Activated effector memory CD4-positive, alpha-beta T cell treated with anti-CD3 and anti-CD28 coated beads, Interleukin-2, amount 50 U/mL, for 16 hours (primary cell): ENCODE data around the gene NHS.

Experiments
- DNase-seq: peaks from one replicate; pipeline ENCODE4 v3.0.0-alpha.2; 2020

Gene NHS

DNA sequence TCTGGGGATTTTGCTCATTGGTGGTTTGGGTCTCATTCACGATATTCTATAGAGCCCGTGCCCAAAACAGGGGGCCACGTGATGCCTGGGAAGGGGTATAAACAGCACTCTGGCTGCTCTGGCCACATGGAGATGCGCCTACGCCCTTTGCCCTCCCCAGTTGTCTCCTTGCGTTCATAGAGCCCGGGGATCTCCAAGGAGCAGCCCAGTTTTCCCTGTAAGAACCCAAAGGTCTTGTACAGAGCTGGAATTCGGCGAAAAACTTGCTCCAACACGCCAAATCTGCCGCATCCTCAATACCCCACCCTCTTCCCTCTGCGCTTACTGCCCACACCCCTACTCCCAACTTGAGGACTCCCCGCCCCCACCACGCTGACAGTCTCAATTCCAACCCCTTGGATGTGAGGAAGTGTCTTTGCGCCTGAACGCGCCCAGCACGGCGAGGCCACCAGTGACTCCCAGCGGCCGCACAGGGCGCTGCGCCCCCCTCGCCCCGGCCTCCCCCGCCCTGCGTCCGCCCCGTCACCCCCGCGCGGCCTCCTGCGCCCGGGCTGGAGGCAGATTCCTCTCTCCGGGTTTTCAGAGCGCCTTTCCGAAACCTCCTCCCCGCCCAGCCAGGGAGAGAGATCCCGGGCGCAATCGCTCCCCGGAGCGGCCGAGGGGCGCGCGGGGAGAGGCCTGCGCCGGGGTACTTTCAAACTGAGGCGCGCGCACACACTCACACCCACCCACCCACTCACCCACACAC lies at the start of gene NHS:
Gene NHS, plus strand, starts transcription at position 582 of the 748 bp plus-strand sequence. CDS start 558 bp downstream, outside the sequence.
- no peak for DNase-seq

DNA sequence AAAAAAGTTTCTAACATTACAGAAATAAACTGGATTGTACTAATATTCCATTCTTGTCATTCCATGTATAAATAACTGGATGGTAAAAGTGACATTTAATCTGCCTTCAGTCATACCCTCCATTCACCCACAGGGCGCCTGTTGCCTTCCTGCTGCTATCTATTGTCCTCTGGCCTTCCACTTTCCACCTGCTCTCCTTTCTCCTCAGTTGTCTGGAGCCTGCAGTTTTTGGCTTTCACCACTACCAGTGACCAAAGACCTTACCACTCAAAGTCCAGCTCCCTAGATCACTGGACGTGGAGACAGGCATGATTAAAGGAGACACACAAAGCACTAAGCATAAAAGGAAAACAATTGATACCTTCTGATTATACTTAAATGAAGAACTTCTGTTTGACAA lies 46.2 kb upstream of the NHS start:
- no peak for DNase-seq

DNA sequence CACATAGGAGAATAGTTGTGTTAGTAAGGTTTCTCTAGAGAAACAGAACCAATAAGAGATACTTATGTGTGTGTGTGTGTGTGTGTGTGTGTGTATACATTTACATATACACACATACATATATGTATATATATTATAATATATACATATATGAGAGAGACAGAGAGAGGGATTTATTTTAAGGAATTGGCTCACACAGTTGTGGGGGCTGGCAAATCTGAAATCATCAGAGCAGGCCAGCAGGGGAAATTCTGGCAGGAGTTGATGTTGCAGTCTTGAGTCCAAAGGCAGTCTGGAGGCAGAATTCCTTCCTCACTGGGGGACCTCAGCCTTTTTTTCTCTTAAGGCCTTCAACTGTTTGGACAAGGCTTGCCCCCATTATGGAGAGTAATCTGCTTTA lies 38.6 kb upstream of the NHS start:
- DNase-seq = no peak

DNA sequence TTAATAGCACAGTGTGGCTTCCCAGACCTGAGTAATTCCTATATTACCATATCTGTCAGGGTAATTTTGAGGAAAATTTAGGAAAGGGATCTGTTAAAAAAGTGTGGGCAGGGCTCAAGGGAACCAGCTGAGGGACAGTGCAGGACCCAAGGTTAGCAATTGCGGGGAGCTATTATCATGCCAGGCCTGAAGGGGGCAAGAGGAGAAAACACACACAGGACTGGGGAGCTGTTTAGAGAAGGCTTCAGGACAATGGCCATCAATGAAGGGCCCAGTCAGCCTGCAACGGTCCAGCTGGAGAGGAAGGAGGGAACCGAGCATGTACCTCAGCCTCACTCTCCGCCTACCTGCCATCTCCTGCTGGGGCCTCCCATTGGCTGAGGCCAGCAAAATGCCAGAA lies 19.0 kb upstream of the NHS start:
- DNase-seq = no peak

DNA sequence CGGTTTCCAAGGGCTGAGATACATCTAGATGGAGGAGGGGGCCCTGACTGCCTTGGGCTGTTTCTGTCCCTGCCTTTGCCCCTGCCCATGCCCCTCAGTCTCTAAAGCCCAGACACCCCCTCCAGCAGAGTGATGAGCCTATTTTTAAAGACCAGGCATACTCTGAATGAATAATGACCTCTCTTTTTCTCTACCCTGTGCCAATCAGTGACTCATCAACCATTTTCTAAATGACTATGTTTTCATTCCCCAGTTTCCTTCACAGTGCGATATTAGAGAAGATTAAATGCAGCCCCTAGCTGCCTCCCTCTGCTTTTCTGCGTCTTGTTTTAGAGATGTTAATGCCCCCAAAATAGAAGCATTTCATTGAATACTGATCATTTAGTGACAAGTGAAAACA lies 15.5 kb upstream of the NHS start:
- no peak for DNase-seq

DNA sequence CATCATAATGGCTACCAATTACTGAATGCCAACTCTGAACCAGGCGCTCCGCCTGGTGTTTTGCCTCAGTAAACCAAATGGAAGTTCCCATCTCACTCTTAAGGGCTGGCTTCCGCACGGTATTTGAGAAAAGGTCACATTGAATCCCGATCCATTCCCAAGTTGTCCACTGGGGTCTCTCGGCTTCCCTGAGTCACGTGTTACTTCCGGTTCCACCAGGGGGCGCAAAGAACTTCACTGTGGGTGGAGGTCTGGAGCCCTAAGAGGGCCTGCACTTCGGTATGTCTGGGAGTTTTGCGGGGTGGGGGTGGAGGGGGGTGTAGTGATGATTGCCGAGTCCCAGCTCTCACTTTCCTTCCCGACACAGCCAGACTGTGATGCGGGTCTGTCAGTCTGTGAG lies 13.4 kb upstream of the NHS start:
- DNase-seq = no peak

DNA sequence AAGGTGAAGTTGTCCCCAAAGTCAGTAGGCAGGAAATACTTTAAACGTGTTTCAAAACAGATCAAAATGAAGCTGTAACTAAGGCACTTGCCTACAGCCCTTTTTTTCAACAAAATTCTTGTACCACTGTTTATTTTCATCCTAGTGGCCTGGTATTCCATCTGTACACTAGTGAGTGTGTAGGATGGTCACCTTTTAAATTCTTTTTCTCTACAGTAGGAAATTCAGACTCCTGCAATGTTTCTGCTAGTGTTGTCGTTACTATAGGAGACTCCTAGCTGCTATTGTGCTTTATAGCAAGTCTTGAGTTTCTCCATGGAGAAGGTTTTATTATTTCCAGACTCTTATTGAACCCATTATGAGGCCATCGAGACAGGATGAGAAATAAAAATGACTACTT lies 7.0 kb upstream of the NHS start:
- DNase-seq = no peak

DNA sequence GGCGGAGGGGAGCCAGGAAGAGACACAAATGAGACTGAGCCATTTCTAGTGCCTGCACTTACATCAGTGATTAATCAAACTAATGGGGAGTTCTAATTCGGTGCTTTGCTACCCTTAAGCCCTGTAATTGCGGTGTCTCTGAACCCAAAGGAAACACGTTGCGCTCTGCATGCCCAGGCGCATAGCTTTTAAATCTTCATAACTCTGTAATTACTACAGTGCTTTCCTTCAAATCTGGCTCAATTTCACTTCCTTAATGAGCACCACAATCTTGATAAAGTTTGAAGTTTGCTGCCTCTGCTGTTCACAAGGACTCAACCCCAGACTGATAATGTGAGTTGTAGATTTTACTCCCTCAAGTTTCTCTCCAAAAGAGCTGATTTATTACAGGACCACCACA lies 5.7 kb upstream of the NHS start:
- DNase-seq = no peak

DNA sequence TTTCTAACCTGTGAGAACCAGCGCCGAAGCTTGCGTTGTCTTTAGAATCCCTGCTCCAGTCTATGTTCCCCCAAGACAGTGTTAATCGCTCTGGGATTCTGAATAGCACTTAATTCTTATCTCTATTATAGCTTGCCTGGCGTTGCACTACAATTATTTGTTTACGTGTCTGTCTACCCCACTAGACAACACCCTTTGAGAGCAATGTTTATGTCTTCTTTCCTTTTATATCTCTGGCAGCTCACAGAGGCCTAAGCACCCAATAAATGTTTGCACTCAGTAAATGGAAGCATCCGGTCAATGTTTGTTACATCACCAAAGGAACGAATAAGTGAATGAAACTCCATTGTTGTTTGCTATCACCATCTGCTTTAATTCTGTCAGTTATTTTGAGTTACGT lies 4.8 kb upstream of the NHS start:
- DNase-seq = no peak

DNA sequence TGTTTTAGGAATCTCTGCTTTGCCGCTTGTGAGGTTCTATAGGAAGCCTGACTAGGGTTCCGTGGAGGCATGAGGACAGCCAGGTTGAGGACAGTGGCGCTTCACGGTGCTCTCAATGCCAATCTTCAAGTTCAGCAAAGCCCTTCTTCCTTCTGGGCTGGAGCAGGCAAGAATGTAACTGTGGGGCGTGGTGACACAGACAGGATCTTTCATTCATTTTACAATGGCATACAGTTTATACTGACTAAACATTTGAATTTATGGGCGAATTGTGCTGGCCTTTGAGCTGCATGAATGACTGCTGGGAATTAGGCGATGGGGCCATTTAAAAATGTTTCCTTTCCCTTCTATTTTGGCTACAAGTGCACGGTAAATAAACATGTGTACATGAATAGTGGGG lies 2.9 kb upstream of the NHS start:
- no peak for DNase-seq

DNA sequence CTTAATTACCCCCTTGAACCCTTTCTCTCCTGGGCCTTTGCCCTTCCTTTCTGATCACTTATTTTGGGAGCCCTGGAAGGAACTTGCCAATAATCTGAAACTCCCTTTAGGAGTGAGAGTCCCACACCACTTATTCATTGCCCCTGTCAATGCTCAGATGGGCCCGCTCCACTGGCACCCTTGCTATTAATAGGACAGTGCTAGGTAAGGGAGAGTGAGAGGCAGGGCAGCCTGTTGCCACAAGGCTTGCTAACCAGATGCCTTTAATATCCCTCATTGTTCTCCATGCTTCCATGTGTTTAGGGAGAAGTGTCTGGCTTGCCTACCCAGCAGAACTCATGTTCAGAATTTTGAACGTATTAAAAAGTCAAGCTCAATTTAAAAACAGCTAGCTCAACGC lies 1.7 kb upstream of the NHS start:
- DNase-seq = no peak

DNA sequence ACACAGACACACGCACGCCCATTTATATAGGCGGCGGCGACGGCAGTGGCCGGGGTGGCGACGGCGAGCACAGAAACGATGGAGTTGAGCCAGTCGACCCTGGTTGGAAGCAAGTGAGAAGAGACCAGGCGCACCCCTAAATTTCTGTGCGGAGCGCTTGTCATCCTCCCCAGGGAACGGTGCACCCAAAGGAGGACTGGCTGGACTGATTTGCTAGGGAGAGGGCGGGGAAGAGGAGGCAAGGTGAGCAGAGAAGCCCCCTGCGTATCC lies 302 bp downstream of the NHS start:
- no peak for DNase-seq

DNA sequence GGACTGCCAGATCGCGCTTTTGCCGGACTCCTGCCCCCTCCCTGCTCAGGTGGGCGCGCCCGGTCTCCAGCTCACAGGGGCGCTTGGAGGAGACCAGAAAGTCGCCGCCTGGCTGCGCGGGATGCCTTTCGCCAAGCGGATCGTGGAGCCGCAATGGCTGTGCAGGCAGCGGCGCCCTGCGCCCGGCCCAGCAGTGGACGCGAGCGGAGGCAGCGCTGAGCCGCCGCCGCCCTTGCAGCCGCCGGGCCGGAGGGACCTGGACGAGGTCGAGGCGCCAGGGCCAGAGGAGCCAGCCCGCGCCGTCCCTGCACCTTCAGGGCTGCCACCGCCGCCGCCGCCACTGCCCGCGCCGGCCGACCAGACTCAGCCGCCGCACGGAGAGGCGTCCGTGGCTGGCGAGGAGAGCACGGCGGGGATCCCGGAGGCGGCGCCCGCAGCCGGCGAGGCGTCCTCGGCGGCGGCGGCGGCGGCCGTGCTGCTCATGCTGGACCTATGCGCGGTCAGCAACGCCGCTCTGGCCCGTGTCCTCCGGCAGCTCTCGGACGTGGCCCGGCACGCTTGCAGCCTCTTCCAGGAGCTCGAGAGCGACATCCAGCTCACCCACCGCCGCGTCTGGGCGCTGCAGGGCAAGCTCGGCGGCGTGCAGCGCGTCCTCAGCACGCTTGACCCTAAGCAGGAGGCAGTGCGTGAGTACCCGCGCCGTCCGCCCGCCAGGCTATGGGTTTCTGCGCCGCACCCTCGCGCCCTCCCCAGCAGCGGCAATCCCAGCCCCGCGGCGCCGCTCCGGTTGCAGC lies 834 bp downstream of the NHS start:
- no peak for DNase-seq

DNA sequence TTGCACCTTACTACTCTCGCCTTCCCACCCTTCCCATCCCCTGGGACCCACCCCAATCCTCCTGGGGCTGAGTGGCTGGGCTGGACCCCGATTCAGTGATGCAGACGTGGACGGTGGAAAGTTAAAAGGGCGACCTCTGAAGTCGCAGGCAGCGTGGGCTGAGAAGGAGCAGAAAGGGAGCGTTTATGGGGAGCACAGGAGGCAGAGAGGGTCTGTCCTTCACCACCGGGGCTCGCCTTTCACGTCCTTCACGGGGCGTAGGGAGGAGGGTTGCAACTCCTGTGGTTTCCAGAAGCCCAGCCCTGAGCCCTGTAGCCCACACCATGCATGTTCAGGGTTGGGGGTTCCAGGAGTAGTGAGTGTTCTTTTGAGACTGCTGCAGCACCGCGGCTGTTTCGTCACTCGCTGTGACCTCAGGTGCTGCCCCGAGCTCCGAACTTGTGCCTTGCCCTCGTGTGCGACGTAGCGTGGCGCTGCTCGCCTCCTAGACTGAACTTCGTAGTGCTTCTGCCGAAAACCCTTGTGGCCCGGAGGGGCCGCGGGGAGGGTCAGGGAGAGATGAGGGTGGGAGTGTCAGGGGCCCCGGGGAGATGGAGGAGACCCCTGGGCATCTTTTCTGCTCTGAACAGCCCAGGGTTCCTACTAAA lies 1.6 kb downstream of the NHS start:
- no peak for DNase-seq

DNA sequence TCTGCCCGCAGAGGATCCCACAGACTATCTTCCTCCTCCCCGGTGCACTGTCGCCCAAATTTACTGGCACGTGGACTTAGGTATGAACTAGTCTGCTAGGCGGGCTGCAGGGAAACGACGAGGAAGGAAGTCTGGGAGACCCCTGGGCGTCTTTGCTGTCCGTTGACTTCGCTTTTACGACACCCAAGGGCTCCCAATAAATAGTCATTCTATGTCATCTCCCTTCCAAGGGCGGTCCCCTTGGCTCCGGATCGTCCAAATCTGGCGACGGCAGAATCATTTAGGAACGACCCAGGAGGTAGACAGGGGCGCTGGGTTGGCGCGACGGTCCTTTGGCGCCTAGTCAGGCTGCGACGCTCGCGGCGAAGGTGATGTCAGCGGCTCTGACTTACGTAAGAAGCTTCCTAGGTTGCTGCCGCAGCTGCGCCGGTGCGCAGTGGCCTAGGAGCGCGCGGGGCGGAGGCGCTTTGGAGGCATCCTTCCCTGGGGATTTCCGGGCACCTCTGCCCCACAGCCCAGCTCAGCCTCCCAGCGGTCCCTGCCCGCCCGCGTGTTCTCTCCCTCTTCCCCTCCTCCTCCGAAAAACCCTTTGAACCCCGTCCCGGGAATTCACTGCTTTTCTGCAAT lies 2.2 kb downstream of the NHS start:
- no peak for DNase-seq

DNA sequence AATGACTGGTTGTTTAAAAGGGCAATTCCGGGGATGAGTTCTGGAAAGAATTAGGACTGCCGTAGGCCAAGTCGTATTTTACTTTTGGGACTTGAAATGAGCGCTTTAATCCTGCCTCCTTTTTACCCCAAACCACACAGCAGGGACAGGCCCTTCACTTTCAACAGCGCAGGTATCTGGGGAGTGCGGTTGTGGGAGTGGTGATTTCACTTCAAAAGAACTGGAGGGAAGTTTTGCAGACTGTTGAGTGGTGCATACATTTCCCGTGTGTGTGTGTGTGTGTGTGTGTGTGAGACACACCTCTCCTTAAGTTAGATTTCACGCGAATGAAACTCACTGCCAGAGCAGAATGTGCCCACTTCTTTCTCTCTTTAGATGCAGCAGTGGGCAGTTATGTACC lies 2.8 kb downstream of the NHS start:
- DNase-seq = no peak

DNA sequence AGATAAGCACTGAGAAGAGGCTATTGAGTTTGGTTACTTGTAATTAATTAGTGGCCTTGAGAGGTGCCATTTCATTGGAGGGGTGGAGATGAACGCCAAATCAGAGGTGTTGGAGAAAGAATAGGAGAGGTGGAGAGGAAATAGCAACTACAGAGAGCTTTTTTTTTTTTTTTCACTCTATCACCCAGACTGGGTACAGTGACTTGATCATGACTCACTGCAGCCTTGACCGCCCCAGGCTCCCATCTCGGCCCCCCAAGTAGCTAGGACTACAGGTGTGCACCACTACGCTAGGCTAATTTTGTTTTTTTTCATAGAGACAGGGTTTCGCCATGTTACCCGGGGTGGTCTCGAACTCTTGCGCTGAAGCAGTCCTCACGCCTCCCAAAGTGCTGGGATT lies 5.2 kb downstream of the NHS start:
- no peak for DNase-seq

DNA sequence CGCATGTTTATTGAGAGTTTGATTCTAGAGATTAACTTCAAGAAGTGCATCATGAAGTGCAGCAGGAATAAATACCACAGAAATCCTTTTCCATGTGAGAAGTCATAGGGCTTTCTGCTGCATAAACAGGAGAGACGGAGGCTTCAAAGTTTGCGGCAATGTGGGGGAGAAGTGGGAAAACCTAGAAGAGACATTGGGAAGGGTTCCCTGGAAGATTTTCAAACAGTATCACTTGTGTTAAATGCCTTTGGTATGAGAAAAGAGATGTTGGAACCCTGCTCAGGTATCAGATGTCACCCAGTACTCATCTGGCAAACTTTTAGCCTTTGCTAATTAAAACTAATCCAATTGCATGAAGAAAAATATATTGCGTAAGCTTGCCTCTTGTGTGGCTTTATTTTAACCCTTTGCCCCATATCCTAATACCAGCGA lies 15.4 kb downstream of the NHS start:
- DNase-seq = no peak

DNA sequence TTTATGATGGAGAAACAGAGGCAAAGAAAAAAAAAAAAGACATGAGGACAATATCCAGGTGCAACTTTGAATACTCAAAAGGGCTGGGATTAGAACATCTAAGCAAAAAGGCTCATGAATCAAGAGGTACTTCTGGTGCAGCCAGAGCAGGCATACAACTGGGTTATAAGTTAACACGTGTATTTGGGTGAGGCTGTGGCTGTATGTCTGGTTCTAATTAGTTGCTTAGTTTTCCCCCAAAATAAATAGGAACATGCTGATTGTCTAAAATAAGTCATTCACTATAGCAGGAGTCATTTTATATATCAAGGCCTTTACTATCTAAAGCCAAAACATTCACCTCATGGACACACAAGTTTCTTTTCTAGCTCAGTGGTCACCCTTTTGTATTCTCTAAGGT lies 20.2 kb downstream of the NHS start:
- no peak for DNase-seq

DNA sequence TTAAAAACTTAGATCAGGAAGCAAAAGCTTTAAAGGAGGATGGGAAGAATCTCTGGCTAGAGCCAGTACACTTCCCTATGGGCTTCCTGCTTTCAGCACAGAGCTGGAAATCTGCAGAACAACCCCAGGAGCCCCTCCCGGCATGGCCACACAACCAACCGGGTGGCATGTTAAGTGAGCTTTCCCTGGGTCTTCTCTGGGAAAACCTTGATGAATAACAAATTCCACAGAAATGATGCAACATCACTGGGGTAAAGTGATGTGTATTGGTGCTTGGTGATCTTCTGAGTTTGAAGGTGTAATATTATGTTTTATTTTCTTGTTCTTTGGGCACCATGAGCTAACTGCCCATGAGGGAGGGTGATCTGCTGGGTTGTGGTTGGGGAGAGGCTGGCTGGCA lies 22.1 kb downstream of the NHS start:
- DNase-seq = no peak

DNA sequence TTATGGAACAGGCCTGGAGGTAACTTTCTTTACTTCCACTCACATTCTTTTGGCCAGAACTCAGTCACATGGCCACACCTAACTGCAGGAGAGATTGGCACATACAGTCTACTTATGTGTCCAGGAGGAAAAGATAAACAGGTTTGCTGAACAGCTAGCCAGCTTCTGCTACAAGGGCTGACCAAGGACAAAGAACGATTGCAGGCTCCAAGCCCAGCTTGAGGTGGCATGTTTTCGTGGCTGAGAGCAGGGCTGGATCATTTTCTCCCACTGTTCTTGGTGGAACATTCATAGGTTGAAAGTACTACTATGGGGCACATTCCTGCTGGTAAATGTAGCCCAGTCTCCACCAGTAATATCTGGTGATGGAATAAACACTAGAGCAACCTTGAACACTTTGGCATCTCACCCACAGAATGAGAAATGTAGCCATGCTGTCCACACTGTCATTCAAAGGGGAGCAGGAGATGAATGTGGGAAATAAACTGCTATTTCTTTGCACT lies 28.2 kb downstream of the NHS start:
- no peak for DNase-seq

DNA sequence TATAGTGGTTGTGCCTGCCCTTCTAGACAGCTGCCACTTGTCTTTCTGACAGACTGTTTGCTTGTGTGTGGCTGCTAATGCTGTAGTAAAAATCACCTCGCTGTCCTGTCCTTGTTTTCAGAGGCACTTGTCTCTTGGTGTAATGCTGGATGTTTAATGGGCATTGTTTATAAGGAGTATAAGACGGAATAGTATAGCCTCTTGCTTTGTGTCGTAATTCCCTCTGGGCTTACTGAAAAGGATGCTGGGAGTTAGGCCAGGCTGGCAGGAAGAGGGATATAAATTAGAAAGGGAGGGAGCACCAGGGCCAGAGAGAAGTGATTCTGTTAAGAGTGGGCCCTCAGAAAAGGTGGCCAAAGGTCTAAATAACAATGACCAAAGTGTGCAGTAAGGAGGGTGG lies 29.0 kb downstream of the NHS start:
- DNase-seq = no peak

DNA sequence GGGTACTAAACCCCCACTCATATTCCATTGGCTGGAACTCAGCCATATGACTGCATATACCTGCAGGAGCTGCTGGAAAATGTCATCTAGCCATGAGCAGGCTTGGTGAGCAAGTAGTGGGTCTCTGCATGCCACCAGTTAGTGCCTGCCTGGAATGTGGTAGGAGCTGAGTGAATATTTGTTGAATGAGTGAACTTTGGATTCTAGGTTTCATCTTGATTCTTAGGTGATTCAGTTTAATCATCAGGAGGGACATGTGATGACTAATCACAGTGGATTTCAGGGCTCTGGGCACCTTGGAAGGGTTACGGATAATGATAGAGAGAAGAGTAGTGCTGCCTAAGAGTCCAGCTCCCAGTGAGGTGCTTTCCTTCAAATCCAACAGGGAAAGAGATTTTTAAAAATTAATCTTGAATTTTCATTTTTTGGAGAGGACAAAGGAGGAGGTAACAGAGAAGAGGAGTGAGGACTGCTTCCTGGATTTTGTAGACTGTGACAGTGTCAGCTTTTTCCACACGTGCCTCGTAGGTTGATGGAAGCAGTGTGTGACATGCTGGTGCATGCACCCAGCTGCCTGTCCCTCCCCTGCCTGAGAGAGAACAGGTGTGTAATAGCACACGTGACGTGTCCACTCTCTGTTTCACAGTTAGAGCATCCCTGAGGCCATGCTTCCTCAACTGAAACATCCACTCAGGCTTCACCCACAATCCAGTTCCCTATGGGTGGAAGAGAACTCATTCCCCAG lies 30.4 kb downstream of the NHS start:
- no peak for DNase-seq
